Measurements from ENCODE around the gene SPATS2. TPM values are rescaled to one million over a fixed set of nuclear protein-coding genes. Genes with fewer than 3 reads are reported as not detected.
"Not testable (repeated sequence)": the region's sequence is repeated elsewhere in the genome, so short reads cannot be mapped to it uniquely, and the experiment has no call there.

SPATS2 gene
- total and polyA plus RNA-seq, 10 of the 15 experiments (the other 5 are each of a cell fraction or from before 2014, with no cell fraction given) = 9.0 to 54.2 (median 27.5) TPM

GRCh38 chr12:49320411-49321103, 46.7 kb upstream of the SPATS2 start:
- H2AFZ ChIP-seq (ENCODE audit: control insufficient read depth, low read depth, low read length); H3K36me3 ChIP-seq (ENCODE audit: control insufficient read depth in 2 of 2, insufficient read depth in 2 of 2, low read length in 1 of 2); H3K27ac ChIP-seq (ENCODE audit: control insufficient read depth, insufficient read depth); intact Hi-C loops (cut with micrococcal nuclease; ENCODE audit: unreplicated experiment); DNase-seq (ENCODE audit: low read depth, low spot score); H3K9ac ChIP-seq (ENCODE audit: control insufficient read depth, insufficient read depth, low read length); in situ Hi-C loops (cut with MboI); H3K4me1 ChIP-seq (ENCODE audit: control insufficient read depth, insufficient read depth, low read length); SMC1A ChIA-PET (ENCODE audit: uncharacterized antibody, unreplicated experiment); H3K9me3 ChIP-seq (replicated peaks; ENCODE audit: control insufficient read depth, insufficient read depth, low read length); BruUV-seq (replicated peaks); H3K4me2 ChIP-seq (ENCODE audit: control insufficient read depth, insufficient read depth); ATAC-seq; H4K20me1 ChIP-seq (ENCODE audit: control insufficient read depth, insufficient read depth); RAD21 ChIA-PET (ENCODE audit: unreplicated experiment); H3K4me3 ChIP-seq; H3K27me3 ChIP-seq (replicated peaks in 1 of 2; ENCODE audit: control insufficient read depth in 2 of 2, insufficient read depth in 2 of 2, low read length in 1 of 2); FAIRE-seq: not testable (repeated sequence)
- ChIA-PET CTCF (interaction anchor here (0.7 to 1.0 kb wide), 2 partner anchors 46 to 224 kb away, joined by 3 read pairs; no protein-coding TSS in a partner anchor), POLR2A (interaction anchor here (0.6 kb wide), 1 partner anchor 8 kb away, joined by 6 read pairs; no protein-coding TSS in a partner anchor)
- H3K79me2 ChIP-seq (ENCODE audit: control insufficient read depth, insufficient read depth, low read length) = peaks cover 10% of the 10 kb centered on the region
- 95% methylated on average over 9 of the region's 9 CpGs for WGBS (ENCODE audit: insufficient coverage, insufficient replicate concordance, low lambda C conversion rate, missing lambda C conversion rate)

DNA sequence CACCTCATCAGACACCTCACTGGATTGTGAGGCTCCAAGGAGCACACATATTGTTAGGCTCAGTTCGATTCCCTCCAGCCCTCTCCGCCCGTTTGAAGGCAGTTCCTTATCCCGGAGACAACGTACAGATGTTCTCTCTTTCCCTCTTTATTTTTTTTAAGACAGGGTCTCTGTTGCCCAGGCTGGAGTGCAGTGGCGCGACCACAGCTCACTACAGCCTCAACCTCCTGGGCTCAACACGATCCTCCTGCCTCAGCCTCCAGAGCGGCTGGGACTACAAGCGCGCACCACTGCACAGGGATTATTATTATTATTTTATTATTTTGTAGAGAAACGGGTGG, 44.9 kb upstream of the SPATS2 start:
- ATAC-seq (no peak; the same call in 2 of the 3 replicates), FAIRE-seq (peak; percentile 27), DNase-seq (ENCODE audit: low read depth, low spot score) (no peak)
- in situ Hi-C loops (cut with MboI) = no loop called here
- no peaks in the 10 kb centered on the region for H3K9me3 ChIP-seq (replicated peaks; ENCODE audit: control insufficient read depth, insufficient read depth, low read length)
- H3K27me3 ChIP-seq (replicated peaks in 1 of 2; ENCODE audit: control insufficient read depth in 2 of 2, insufficient read depth in 2 of 2, low read length in 1 of 2) = no peaks in the 10 kb centered on the region
- peak overlapping the region; percentile 68 for H3K4me3 ChIP-seq
- CTCF ChIA-PET = interaction anchor here (0.8 to 5.5 kb wide), 15 partner anchors 10 to 469 kb away, joined by 3 to 37 read pairs (median 6); partner anchors contain the start of genes DNAJC22 and PRPH
- H3K4me1 ChIP-seq (ENCODE audit: control insufficient read depth, insufficient read depth, low read length) = peaks cover 9% of the 10 kb centered on the region
- RAD21 ChIA-PET (ENCODE audit: unreplicated experiment) = interaction anchor here (0.7 to 2.2 kb wide), 11 partner anchors 10 to 419 kb away, joined by 3 to 15 read pairs (median 3); partner anchors contain the start of gene TMBIM6
- 62% methylated on average over 12 of the region's 12 CpGs for WGBS (ENCODE audit: insufficient coverage, insufficient replicate concordance, low lambda C conversion rate, missing lambda C conversion rate)
- peak overlapping the region; percentile 60 for H3K9ac ChIP-seq (ENCODE audit: control insufficient read depth, insufficient read depth, low read length)
- peak overlapping the region; percentile 73 for H3K27ac ChIP-seq (ENCODE audit: control insufficient read depth, insufficient read depth)
- POLR2A ChIA-PET = interaction anchor here (1.0 to 1.8 kb wide), 7 partner anchors 9 to 341 kb away, joined by 3 to 10 read pairs (median 5); partner anchors contain the start of genes PRPH, SPATS2 and TUBA1B
- H3K4me2 ChIP-seq (ENCODE audit: control insufficient read depth, insufficient read depth) = peak overlapping the region; percentile 81
- no peaks in the 10 kb centered on the region for H4K20me1 ChIP-seq (ENCODE audit: control insufficient read depth, insufficient read depth)
- intact Hi-C loops (cut with micrococcal nuclease; ENCODE audit: unreplicated experiment) = no loop called here
- TSS peak; percentile 96 for BruUV-seq (replicated peaks)
- peaks cover 10% of the 10 kb centered on the region for H3K79me2 ChIP-seq (ENCODE audit: control insufficient read depth, insufficient read depth, low read length)
- H2AFZ ChIP-seq (ENCODE audit: control insufficient read depth, low read depth, low read length) = peak overlapping the region; percentile 65
- H3K36me3 ChIP-seq (ENCODE audit: control insufficient read depth in 2 of 2, insufficient read depth in 2 of 2, low read length in 1 of 2) = peaks cover 2% of the 10 kb centered on the region in 2 experiments; a peak in 3 of 4 replicates
- SMC1A ChIA-PET (ENCODE audit: uncharacterized antibody, unreplicated experiment) = interaction anchor here (0.6 to 2.0 kb wide), 7 partner anchors 9 to 79 kb away, joined by 3 to 10 read pairs (median 4); partner anchors contain the start of gene DNAJC22
- TF ChIP-seq BCL11A (IDR thresholded peaks at IDR 0.05; ENCODE audit: low read depth, low read length) = no peak
- TF ChIP-seq YY1 (IDR thresholded peaks at IDR 0.05; ENCODE audit: low read depth, low read length) = 0 out of 2 replicates have a peak, but pooled peaks have one; percentile 25
- no peak for TF ChIP-seq HCFC1 (IDR thresholded peaks at IDR 0.05; ENCODE audit: low read length)
- no peak for TF ChIP-seq RFX5 (IDR thresholded peaks at IDR 0.05; ENCODE audit: low read depth, low read length)
- TF ChIP-seq SREBF2 (IDR thresholded peaks at IDR 0.05; ENCODE audit: low read length) = no peak
- no peak for TF ChIP-seq ZSCAN29 (IDR thresholded peaks at IDR 0.05)
- TF ChIP-seq NKRF (conservative IDR thresholded peaks at IDR 0.05) = 0 out of 2 replicates have a peak, but pooled peaks have one; percentile 13
- no peak for TF ChIP-seq NR2C1 (IDR thresholded peaks at IDR 0.05)
- TF ChIP-seq ZNF207 (IDR thresholded peaks at IDR 0.05; ENCODE audit: borderline replicate concordance) = no peak
- no peak for TF ChIP-seq ZBTB33 (IDR thresholded peaks at IDR 0.05)
- TF ChIP-seq MLLT1 (IDR thresholded peaks at IDR 0.05) = 0 out of 2 replicates have a peak, but pooled peaks have one; percentile 61
